SK-N-SH treated with all-trans-retinoic acid at 6 μM for 48 hours (cell line): ENCODE results near the gene KRTAP5-2.

ENCODE experiments used
- ARNTL ChIP-seq: fragments of 450-650 bp; formaldehyde crosslinking; IDR thresholded peaks from 2 replicates; pipeline ENCODE4 v1.5.0; 2020; ENCODE audit warnings: low read depth, mild to moderate bottlenecking, moderate library complexity, borderline replicate concordance
- CSDC2 ChIP-seq: fragments of 250-450 bp; sonication (Bioruptor Pico); IDR thresholded peaks from 2 replicates; pipeline ENCODE4 v1.5.0; 2020; ENCODE audit warnings: mild to moderate bottlenecking, moderate library complexity
- OSR1 ChIP-seq: fragments of 250-450 bp; sonication (Bioruptor Pico); IDR thresholded peaks from 2 replicates; pipeline ENCODE4 v1.8.0; 2022; ENCODE audit warnings: moderate library complexity, mild to moderate bottlenecking, inconsistent platforms
- RARB ChIP-seq: fragments of 250-450 bp; sonication (Bioruptor Pico); IDR thresholded peaks from 2 replicates; pipeline ENCODE4 v1.8.0; 2021; ENCODE audit warnings: mild to moderate bottlenecking, moderate library complexity
- SNAI2 ChIP-seq: fragments of 250-450 bp; sonication (Bioruptor Pico); IDR thresholded peaks from 2 replicates; pipeline ENCODE4 v1.5.0; 2020; ENCODE audit warnings: mild to moderate bottlenecking, moderate library complexity
- ZC3H10 ChIP-seq: fragments of 250-450 bp; sonication (Bioruptor Pico); IDR thresholded peaks from 2 replicates; pipeline ENCODE4 v1.5.1; 2021; ENCODE audit warnings: mild to moderate bottlenecking, moderate library complexity
- ZFP3 ChIP-seq: fragments of 250-450 bp; sonication (Bioruptor Pico); IDR thresholded peaks from 2 replicates; pipeline ENCODE4 v1.5.0; 2020; ENCODE audit warnings: mild to moderate bottlenecking, moderate library complexity
- ZFP30 ChIP-seq: fragments of 450-650 bp; formaldehyde crosslinking; IDR thresholded peaks from 2 replicates; pipeline ENCODE4 v1.5.0; 2022; ENCODE audit warnings: mild to moderate bottlenecking, moderate library complexity
- ZNF70 ChIP-seq: fragments of 450-650 bp; formaldehyde crosslinking; IDR thresholded peaks from 2 replicates; pipeline ENCODE4 v1.5.0; 2020; ENCODE audit warnings: mild to moderate bottlenecking, moderate library complexity
- TF ChIP-seq, protein P1 (sequence below): fragments of 250-450 bp; sonication (Bioruptor Pico); IDR thresholded peaks from 2 replicates; pipeline ENCODE4 v1.8.0; 2020; ENCODE audit warnings: mild to moderate bottlenecking, moderate library complexity, borderline replicate concordance

DNA sequence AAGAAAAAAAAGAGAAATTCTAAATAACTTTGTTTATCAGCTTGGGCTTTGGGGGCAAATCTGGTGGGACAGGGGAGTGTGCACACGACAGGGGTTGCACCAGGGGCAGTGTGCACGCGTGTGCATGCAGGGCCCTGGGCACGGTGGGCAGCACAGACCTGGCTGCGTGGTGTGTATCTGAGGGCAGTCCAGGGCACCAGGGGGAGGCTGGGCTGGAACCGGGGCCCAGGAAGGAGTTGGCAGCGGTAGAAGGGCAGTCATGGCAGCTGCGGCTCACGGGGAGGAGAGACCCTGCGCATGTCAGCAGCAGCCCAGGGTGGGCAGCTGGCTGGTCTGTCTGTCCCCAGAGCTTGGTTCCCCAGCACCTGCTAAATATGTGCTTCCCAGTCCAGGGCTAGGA is 35.8 kb upstream of the KRTAP5-2 start:
- TF ChIP-seq ZFP30 (CRISPR knock-in tag) (no peak), ZFP3 (CRISPR knock-in tag) (no peak), OSR1 (CRISPR knock-in tag) (no peak), ZNF70 (CRISPR knock-in tag) (no peak), ARNTL (CRISPR knock-in tag) (no peak), RARB (CRISPR knock-in tag) (no peak), CSDC2 (no peak), ZC3H10 (no peak), SNAI2 (CRISPR knock-in tag) (no peak)
- TF ChIP-seq, protein P1, sequence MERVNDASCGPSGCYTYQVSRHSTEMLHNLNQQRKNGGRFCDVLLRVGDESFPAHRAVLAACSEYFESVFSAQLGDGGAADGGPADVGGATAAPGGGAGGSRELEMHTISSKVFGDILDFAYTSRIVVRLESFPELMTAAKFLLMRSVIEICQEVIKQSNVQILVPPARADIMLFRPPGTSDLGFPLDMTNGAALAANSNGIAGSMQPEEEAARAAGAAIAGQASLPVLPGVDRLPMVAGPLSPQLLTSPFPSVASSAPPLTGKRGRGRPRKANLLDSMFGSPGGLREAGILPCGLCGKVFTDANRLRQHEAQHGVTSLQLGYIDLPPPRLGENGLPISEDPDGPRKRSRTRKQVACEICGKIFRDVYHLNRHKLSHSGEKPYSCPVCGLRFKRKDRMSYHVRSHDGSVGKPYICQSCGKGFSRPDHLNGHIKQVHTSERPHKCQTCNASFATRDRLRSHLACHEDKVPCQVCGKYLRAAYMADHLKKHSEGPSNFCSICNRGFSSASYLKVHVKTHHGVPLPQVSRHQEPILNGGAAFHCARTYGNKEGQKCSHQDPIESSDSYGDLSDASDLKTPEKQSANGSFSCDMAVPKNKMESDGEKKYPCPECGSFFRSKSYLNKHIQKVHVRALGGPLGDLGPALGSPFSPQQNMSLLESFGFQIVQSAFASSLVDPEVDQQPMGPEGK (CRISPR knock-in tag): no peak
